Fibroblast of skin of back (primary cell): Measurements from ENCODE around the gene RPRD1A.
"Not testable (repeated sequence)": the region's sequence is repeated elsewhere in the genome, so short reads cannot be mapped to it uniquely, and the experiment has no call there.

Source experiments
- DNase-seq: peaks from one replicate; pipeline ENCODE4 v3.0.0-alpha.2; 2013

RPRD1A gene

DNA sequence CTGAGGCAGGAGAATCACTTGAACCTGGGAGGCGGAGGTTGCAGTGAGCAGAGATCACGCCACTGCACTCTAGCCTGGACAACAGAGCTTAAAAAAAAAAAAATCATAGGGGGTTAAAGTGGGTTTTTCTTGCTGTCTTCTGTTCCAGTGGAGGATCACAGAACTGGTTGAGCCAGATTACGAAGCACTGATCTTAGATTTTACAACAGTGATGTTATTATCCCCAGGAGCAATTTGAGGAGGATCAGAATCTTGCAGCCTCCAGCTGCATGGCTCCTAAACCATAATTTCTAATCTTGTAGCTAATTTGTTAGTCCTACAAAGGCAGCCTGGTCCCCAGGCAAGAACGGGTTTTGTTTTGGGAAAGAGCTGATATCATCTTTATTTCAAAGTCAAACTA is 99.5 kb downstream of the RPRD1A start:
- not testable (repeated sequence) for DNase-seq

DNA sequence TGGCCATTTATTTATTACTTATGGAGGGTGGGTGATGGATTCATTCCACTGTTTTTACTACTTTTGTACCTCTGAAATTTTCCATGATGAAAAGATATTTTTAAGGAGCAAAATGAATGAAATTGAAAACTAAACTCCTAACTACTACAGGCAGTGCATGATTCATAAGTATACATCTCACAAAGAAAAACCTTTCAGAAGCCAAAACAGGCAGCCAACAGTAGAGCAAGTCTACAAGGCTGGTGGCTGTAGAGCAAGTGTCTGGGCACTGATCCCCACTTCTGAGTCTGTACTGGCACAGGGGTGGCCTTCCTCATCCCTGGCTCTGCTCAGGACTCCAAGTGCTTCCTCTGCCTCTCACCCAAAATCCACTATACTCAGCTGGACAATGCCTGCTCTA is 103.0 kb downstream of the RPRD1A start:
- DNase-seq: no peak

DNA sequence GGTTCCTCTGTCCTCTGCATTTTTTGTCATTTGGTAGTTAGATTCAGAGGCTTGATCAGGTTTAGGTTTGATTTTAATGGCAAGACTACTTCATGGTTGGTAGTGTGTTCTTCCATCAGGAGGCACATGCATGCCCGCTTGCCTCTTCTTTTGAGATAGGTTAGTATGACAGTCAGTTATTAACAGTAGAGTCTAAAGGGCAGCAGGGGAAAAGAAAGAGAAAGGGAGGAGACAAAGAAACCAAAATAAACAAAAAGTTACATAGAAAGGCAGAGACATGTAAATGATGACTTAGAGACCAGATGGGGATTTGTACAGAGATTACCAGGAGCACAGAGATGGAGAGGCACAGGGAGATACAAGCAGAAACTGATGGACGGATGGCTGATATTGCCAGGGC is 105.0 kb downstream of the RPRD1A start:
- no peak for DNase-seq

DNA sequence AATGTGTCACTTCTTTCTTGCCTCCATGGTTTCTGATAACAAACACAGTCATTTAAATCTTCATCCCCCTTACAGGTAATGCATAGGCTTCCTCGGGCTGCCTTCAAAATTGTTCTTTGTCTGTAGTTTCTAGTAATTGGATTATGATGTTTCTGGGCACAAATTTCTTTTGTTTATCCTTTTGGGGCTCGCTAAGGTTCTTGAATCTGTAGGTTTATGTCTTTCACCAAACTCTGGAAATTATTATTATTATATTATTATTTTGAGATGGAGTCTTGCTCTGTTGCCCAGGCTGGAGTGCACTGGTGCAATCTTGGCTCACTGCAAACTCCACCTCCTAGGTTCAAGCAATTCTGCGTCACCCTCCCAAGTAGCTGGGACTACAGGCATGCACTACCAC is 111.1 kb downstream of the RPRD1A start:
- no peak for DNase-seq

DNA sequence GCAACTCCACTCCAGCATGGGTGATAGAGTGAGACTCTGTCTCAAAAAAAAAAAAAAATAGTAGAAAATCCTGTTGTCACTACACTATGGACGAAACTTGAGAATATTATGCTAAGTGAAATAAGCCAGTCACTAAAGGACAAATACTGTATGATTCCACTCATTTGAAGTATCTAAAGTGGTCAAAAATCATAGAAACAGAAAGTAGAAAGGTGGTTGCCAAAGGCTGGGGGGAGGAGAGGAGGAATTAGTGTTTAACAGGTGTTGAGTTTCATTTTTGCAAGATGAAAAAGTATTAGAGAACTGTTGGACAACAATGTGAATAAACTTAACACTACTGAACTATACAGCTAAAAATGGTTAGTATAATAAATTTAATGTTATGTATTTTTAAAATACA is 113.7 kb downstream of the RPRD1A start:
- DNase-seq: no peak

DNA sequence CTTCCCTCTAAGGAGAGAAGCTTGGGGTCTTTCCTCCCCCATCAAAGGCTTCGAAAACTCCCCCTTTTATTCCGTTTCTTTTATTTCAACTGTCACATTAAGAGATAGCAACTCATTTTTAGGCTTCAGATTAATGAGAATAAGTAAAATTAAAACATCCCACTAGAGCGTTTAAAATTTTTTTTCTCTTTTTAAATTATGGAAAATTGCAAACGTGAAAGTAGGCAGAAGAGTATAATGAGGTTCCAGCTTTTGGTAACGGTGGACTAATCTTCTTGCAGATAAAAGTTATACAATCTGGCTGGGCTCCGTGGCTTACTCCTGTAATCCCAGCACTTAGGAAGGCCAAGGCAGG is 116.8 kb downstream of the RPRD1A start:
- no peak for DNase-seq

DNA sequence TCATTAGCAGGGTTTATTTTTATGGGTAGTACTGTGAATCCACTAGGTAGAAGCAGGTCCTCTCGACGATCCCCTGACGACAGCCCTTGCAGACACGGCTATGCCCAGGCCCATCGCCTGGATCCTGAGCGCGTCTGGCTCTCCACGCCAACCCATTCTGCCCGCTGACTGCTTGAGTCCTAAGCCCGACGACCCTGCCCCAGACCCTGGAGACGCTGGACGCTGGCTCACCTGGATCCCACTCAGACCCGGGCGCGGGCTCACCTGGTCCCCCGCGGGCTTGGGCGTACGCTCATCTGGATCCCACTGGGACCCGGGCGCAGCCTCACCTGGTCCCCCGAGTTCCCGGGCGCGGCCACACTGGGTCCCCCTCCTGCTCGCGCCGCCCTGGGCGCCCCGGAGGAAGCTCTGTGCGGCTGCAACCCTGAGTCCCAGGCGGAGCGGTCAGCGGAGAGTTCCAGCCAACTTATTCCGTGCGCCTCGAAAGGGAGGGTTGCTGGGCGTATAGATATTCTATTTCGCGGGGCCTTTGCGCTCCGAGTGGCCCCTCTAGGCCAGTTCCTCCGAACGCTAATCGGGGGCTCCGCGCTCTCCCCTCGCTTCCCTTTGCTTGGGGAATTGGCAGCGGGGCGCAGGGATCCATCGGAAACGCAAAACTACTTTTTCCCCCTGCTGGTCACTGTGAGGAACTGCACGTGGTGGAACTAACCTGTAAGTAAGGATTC is 117.3 kb downstream of the RPRD1A start:
- peak; percentile 65 for DNase-seq

DNA sequence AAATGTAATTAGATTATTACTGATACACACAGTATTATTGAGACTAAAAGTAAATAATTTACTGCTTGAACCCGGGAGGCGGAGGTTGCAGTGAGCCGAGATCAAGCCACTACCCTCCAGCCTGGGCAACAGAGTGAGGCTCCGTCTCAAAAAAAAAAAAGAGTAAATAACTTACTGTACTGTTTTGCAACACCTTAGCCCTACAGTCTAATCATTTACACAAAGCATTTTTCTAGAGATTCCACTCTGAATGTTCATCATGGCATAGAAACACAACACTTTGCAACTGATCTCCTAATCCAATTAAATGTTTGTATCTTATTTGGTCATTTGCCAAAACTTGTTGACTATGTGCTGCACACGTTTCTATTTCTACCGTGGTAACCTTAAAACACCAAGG is 118.3 kb downstream of the RPRD1A start:
- no peak for DNase-seq

DNA sequence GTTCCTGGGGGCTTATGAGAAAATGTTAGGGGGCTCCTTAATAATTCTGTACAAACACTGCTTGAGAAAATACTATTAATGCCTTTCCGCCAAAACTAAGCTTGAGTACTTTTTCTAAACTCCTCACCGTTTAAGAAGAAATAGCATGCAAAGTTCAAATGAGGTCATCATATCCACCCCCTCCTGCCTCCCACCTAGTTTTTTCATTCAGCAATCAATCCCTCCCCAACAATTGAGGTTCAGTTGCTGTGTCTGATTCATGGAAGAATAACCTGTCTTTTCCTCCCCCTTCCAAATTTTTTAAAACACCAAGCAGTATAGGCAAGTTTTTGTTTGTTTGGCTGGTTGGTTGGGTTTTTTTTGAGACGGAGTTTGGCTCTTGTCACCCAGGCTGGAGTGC is 119.3 kb downstream of the RPRD1A start:
- no peak for DNase-seq

DNA sequence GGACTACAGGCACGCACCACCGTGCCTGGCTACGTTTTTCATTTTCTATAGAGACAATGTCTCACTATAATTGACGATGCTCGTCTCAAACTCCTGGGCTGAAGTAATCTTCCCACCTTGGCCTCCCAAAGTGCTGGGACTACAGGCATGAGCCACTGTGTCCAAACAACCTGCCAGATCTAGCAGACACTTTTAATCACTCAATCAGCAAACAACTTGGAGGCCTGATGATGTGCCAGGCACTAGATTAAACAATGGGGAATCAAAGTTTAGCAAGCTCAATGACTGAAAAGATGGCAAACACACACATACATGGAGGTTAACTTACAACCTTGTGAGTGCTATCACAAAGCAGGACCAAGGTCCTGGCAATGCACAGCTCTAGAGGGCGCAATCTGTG is 124.7 kb downstream of the RPRD1A start:
- DNase-seq: no peak

DNA sequence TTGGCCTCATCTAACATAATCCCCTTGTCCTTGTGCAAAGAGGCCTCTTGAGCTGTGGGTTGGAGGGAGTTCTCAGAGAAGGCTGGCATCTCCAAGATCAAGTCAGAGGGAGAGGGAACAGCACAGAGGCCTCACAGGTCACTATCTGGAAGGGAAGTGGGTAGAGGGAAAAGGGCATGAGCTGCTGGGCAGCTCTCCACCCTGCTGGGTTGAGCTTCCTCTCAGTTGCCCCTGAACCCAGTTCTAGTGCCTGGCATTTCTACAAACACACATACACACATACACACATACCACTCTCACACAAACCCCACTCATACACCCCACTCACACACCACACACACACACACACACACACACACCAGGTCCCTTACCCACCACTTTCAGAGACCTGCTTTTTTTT is 125.2 kb downstream of the RPRD1A start:
- DNase-seq: no peak

DNA sequence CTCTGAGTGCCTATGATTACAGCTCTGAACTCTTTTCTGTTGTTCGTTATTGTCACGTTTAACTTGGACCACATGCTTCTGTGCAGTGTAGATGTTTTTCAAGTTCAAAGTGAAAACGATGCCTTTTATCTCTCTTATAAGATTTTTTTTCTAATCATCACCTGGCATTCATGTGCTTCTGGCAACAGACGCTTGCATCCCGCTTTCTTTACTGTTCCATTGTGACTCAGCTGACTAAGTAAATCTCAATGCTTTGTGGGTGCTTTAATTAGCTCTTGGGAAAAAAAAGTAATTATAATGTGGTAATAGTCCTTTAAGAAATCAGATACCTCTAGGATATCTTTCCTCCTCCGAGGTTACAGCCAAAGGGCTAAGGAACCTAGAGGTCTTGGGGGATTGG is 126.1 kb downstream of the RPRD1A start:
- DNase-seq: no peak
